ENCODE data around the gene SEC31B.

The SEC31B gene

GRCh38 chr10:100522945-100523344 is 3.3 kb upstream of the SEC31B start:
- no peak for DNase-seq (ENCODE audit: low read depth)
- H3K4me3 ChIP-seq (ENCODE audit: control insufficient read depth, low read depth, low read length): no peak overlapping the region
- no peak for TF ChIP-seq CTCF (IDR thresholded peaks at IDR 0.05; ENCODE audit: control insufficient read depth, insufficient read depth, low read depth, low read length, missing control alignments)

- H3K4me3 ChIP-seq (ENCODE audit: control insufficient read depth, low read depth, low read length): no peak overlapping the region
- no peak for DNase-seq (ENCODE audit: low read depth)
- TF ChIP-seq CTCF (IDR thresholded peaks at IDR 0.05; ENCODE audit: control insufficient read depth, insufficient read depth, low read depth, low read length, missing control alignments): no peak
Measured at GRCh38 chr10:100522107-100522801, 2.6 kb upstream of the SEC31B start.

GRCh38 chr10:100520811-100521210 is 1.1 kb upstream of the SEC31B start:
- TF ChIP-seq CTCF (IDR thresholded peaks at IDR 0.05; ENCODE audit: control insufficient read depth, insufficient read depth, low read depth, low read length, missing control alignments): no peak
- no peak for DNase-seq (ENCODE audit: low read depth)
- H3K4me3 ChIP-seq (ENCODE audit: control insufficient read depth, low read depth, low read length): no peak overlapping the region

- H3K4me3 ChIP-seq (ENCODE audit: control insufficient read depth, low read depth, low read length): no peak overlapping the region
- peak; percentile 67 for TF ChIP-seq CTCF (IDR thresholded peaks at IDR 0.05; ENCODE audit: control insufficient read depth, insufficient read depth, low read depth, low read length, missing control alignments)
Measured at GRCh38 chr10:100518761-100519241, 860 bp downstream of the SEC31B start.

GRCh38 chr10:100516847-100517246 is 2.8 kb downstream of the SEC31B start:
- TF ChIP-seq CTCF (IDR thresholded peaks at IDR 0.05; ENCODE audit: control insufficient read depth, insufficient read depth, low read depth, low read length, missing control alignments): peak; percentile 17
- H3K4me3 ChIP-seq (ENCODE audit: control insufficient read depth, low read depth, low read length): no peak overlapping the region
- DNase-seq (ENCODE audit: low read depth): no peak

More at GRCh38 chr10:100518761-100519241, 860 bp downstream of the SEC31B start:
- no peak for DNase-seq (ENCODE audit: low read depth)

GRCh38 chr10:100515612-100516011 is 4.0 kb downstream of the SEC31B start:
- no peak overlapping the region for H3K4me3 ChIP-seq (ENCODE audit: control insufficient read depth, low read depth, low read length)
- no peak for DNase-seq (ENCODE audit: low read depth)
- TF ChIP-seq CTCF (IDR thresholded peaks at IDR 0.05; ENCODE audit: control insufficient read depth, insufficient read depth, low read depth, low read length, missing control alignments): no peak
